Sciatic nerve (tissue), 2 donors: Measurements from ENCODE around the gene SPAG5. TPM values are rescaled to one million over a fixed set of nuclear protein-coding genes. Genes with fewer than 3 reads are reported as not detected.
A peak's percentile ranks its signal among the peaks of the same experiment; 100 is the strongest.

Experiments used
- ATAC-seq: fragments of 200-7000 bp; cut with Tn5 transposase; one replicate; pipeline ENCODE4 v1.9.1; 2020; ENCODE audit warnings: mild to moderate bottlenecking, moderate library complexity
- DNase-seq: peaks from one replicate; pipeline ENCODE4 v3.0.0-alpha.2; 2020; ENCODE audit warnings: low spot score
- intact Hi-C: fragments of 100-400 bp; cut with DNase I; formaldehyde crosslinking; loops from one replicate; pipeline ENCODE4 v1.14.2; 2022
- total RNA-seq: library from RNA; stranded (reverse); fragmentation: NEBNext Ultra II Directional; extraction: Animal tissue kit (Norgen Biotek cat#: 25700); gene quantifications from one replicate; pipeline ENCODE4 v1.2.1, GENCODE V29; 2021
- donor health status: DM: no; HTN: no; CAD: no.
- donor health status: DM: no; HTN: no; CAD: no.

Gene SPAG5
- total RNA-seq: 20.9 TPM

- DNase-seq: peak; percentile 93
- ATAC-seq: peak; percentile 100
- intact Hi-C loops: loop anchor here (5.0 kb wide), 1 partner anchor 953 kb away; no protein-coding TSS in a partner anchor
These were observed at the start of gene SPAG5 for GRCh38 chr17:28598799-28599310. TSS of gene SPAG5 (minus strand) at chr17:28599025. CDS start at chr17:28598946, 79 bp downstream.

GRCh38 chr17:28646039-28646754, 47.4 kb upstream of the SPAG5 start:
- intact Hi-C loops: no loop called here
- ATAC-seq (no peak), DNase-seq (no peak)

DNA sequence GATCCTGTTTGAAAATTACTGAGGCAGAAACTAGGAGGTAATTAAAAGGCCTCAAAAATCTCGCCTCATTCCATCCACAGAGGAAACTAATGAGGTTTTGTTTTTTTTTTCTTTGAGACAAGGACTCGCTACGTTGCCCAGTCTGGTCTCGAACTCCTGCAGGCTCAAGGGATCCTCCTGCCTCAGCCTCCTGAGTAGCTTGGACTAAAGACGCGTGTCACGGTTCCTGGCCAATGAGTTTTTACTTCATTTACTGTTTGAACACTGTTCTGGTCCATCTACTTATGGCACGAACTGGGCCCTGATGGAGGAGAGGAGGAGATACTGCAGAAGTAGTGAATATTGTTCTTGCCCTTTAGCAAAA, 46.7 kb upstream of the SPAG5 start:
- intact Hi-C loops: no loop called here
- DNase-seq: no peak
- ATAC-seq: no peak

DNA sequence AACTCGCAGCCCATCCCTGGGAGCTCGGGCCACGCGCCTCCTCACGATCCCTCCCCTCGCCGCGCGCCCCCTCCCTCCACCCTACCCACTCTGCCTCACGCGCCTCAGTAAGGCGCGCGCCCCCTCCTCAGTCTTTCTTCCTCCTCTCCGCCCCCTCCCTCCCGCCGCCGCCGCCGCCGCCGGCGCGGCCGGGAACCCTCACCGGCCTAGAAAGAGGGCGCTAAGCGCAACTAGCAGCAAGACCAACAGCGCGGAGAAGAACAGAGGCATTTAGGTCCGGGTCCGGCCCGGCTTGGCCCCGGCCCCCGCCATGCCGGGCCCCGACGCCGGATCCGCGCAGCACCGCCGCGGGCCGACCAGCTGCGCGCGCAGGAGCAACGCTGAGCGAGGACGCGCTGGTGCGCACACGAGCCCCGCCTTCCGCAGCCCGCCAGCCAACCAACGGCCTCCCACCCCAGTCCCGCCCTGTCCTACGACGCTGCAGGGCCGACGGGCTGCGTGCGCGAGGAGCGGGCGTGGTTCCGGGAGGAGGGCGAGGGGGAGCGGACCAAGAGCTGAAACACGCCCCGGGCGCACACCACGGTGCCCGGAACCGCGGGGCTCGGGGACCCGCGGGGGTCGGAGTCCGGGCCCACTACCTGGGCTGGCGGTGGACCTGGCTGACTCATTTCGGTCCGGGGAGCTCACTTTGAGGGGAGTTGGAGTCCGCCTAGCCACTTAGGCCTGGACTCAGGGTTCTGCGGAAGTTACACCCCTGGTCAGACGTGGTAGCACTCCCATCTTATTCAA, 46.2 kb upstream of the SPAG5 start, which contains the start of gene BLTP2:
BLTP2 (minus strand) TSS at position 372 of the 789 bp plus-strand sequence; CDS start at position 270, 102 bp downstream.
- intact Hi-C loops: no loop called here
- DNase-seq (peak; percentile 98), ATAC-seq (peak; percentile 99)

DNA sequence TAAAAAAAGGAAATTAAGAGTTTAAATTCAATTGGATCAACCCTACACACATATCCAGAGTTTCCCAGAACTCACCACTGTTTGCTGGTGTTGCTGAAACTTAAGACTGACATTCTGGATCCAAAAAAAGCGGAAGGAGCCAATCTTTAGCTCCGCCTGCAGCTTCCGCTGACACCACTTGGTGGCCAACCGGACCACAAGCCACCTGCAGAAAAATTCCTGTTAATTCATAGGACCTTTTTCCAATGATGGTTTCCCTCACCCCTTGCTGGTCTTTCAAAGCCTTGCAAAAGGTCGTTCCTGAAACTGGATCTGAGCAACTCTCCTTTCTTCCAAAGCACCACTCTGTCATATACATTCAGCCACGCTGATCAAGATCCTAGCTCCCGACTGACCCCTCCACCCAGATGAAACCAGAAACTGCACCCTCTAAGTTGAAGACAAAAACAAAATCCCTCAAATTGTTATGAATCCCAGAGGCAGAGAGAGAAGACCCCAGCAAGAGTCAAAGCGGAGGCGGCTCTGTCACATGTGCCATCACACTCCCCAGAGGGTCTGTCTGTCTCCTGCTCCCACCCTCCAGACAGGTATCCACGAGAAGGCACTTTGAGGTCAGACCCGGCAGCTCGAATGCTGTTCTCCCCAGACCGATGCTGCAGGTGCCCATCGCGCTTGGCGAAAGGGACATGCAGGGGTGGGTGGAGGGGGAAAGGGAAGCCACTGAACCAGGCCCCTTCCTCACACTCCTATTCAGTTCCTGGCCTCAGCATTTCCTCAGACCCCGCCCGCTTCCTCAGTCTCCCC, 45.4 kb upstream of the SPAG5 start:
- DNase-seq (no peak), ATAC-seq (peak; percentile 6)
- intact Hi-C loops: no loop called here

- no peak for DNase-seq
- ATAC-seq: no peak
- intact Hi-C loops: no loop called here
These were observed 42.8 kb upstream of the SPAG5 start for GRCh38 chr17:28641579-28641978.

- DNase-seq (no peak), ATAC-seq (no peak)
- intact Hi-C loops: no loop called here
These were observed 36.7 kb upstream of the SPAG5 start for GRCh38 chr17:28635506-28635905.

DNA sequence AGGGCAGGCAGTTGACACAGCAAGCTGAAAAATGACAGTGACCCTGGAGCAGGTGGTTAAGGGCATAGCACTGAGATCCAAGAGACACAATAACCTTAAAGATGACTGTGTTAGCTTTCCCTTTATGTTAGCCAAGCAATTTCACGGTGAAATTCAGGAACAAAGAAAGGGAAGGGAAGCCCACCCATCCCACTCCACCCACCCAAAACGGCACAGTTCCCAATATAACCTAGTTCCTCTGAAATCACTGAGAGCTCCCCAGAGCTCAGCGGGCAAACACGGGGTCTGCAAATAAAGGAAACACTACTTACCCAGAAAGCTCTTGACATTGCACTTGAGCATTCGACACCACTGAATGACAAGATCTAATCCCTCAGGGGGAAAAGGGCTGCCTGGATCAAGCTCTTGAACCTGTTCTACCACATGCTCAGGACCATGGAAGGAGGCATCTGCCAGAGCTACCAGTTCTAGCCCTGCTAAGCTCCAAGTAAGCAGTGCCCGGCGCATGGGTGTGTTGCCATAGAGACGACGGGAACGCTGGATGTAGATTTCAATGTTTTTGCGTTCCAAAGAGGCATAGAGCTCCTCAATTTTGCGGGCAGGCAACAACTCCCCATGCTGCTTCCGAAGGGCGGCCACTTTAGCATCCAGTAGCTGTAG, 35.5 kb upstream of the SPAG5 start:
- ATAC-seq (no peak), DNase-seq (no peak)
- intact Hi-C loops: no loop called here

- DNase-seq: no peak
- intact Hi-C loops: no loop called here
- ATAC-seq: no peak
These were observed 28.0 kb upstream of the SPAG5 start for GRCh38 chr17:28626818-28627217.

DNA sequence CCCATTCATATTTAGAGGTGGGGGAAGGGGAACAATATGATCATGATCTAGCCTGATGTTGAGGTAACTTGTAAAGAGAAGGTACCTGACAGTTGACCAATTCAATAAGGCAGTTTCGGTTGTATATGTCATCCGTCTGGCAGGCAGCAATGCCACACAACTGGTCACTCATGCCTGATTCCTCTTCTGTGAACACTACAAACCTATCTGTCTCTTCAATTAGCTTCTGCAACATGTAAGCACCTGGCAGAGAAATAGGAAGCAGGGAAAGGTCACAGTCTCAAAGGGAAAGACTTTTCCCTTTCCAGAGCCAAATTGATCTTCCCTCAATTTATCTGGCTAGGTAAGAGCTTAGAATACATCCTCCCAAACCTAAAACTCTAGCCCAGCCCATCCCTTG, 25.3 kb upstream of the SPAG5 start:
- intact Hi-C loops: no loop called here
- ATAC-seq: no peak

DNA sequence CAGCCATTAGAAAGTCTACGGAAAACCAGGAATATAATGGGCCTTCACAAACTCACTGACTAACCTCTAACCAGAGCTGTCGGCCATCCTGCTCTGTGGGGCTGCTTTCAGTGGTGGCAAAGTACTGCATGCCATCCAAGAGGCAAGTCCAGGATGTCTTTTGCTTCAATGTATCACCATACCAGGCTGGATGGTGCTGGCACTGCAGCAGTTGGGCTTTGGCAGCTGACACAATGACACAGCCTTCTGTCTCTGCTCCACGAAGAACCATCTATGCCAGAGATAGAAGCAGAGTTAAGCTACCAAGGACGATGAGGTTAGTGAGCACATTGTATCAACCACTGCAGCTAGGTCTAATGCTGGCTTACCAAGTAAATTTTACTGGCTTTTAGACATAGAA, 24.9 kb upstream of the SPAG5 start:
- DNase-seq (no peak), ATAC-seq (no peak)
- intact Hi-C loops: no loop called here

More for the DNA sequence above, 25.3 kb upstream of the SPAG5 start:
- DNase-seq: no peak

DNA sequence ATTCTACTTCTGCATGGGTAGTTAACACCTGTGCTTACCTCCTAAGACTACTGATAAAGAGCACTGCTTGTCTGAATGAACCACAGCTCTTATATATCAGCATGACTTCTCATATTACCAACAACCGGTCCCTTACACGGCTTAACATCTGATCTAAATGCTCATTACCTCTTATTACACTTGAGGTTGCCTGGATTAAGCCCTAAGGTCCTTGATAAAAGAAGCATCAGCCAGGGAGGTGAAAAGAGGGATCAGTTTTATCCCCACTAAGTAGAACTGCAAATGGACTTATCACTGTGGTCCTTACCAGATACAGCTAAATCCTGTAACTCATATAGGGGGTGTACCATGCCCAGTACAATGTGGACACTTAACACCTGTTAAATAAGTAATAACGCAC, 23.4 kb upstream of the SPAG5 start:
- intact Hi-C loops: no loop called here
- no peak for ATAC-seq
- no peak for DNase-seq

DNA sequence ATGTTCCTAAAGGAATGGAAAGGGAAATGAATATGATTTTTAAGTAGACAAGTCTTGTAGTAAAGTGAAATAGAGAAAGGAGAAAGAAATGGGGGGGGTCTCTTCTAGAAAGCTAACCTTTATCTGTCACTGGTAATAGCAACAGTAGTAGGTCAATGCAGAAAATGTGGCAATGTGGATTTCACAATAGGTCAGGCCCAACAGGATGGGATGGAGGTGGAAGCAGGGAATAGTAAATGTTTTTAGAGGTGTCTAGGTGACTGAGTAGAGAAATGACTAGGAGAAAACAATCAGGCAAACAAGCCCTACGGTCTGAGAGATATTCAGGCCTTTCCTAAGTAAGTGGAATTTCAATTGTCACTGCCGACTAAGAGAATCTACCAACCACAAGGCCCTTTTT, 21.2 kb upstream of the SPAG5 start:
- intact Hi-C loops: no loop called here
- ATAC-seq (no peak), DNase-seq (no peak)

DNA sequence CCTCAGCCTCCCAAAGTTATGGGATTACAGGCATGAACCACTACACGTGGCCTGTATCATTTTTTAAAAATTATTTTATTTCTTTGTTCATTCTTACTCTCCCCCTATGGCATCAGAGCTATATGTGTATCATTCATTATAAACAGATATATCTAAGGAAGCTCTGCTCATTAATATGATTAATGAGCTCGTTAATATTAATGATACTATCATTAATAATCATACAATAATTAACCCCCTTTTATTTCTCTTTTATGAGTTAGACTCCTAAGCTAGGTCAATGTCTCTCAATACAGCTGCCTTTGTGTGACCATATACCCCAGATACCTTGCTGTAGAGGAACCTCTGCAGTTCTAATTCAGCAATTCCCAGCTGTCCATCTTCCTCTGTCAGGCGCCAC, 19.6 kb upstream of the SPAG5 start:
- DNase-seq (no peak), ATAC-seq (no peak)
- intact Hi-C loops: loop anchor here (10.0 kb wide), 1 partner anchor 114 kb away; the partner anchor contains the start of gene FOXN1

GRCh38 chr17:28616281-28616680, 17.5 kb upstream of the SPAG5 start:
- no peak for DNase-seq
- no peak for ATAC-seq
- intact Hi-C loops: loop anchor here (10.0 kb wide), 1 partner anchor 111 kb away; the partner anchor contains the start of gene FOXN1

DNA sequence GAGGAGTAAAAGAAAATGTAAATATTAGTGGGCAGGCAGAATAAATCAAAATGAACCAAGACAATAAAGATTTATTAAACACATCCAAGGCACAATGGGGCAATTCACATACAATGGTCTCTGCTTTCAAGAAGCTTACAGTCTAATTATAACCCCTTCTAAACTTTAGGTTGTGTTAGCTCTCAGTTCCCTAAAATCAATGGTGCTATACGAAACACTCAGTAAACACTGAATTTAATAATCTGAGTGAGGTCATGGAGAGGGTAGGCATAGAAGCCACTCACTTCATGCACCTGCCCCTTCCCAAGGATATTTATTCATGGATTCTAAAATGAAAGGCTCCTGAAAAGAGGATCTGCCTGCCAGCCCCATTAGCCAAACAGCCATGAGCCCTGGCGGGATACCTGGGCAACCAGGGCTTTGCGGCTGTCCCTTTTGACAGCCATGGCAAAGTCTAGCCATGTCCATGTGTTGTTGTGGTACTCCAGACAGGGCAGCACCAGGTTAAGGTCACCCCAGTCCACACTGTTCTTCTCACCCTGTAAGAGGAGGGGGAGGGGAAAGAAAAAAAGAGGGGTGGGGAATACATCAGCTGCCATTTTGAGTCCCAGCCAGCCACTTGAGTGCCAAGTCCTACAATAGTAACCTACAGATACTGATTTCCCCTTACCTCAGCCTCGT, 16.6 kb upstream of the SPAG5 start:
- DNase-seq: no peak
- intact Hi-C loops: loop anchor here (10.0 kb wide), 1 partner anchor 111 kb away; the partner anchor contains the start of gene FOXN1
- no peak for ATAC-seq

DNA sequence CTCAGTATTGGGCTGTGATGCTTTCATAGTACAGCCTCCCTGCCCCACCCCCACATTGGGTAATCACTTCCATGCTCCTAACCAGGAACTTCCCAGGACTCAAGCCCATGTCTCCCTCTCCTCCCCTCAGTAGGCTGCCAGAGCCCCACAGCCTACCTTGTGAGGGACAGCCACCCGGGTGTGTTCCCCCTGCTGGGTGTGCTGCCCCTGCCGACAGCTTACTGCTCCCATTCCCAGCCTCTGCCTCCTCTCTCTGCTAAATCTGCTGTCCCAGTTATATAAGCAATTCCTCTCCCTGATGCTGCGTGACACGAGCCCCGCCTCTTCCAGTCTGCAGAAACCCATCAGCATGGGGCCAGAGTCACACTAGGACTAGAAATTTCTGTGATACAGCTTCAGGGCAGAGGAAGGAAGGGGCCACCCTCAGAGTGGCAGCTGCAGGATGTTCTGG, 15.1 kb upstream of the SPAG5 start, which contains the start of gene RSKR:
RSKR (minus strand) TSS at position 255 of the 451 bp plus-strand sequence; CDS start at position 231, 24 bp downstream.
- DNase-seq: no peak
- no peak for ATAC-seq
- intact Hi-C loops: loop anchor here (10.0 kb wide), 1 partner anchor 109 kb away; the partner anchor contains the start of gene FOXN1
